GM06990 (cell line): ENCODE measurements around the gene NKAIN2.
"Not testable (repeated sequence)": the region's sequence is repeated elsewhere in the genome, so short reads cannot be mapped to it uniquely, and the experiment has no call there.

Experiments
- DNase-seq: peaks from one replicate; pipeline ENCODE4 v3.0.0-alpha.2; 2011; ENCODE audit not compliant: insufficient read length; ENCODE audit errors: extremely low read depth
- H3K27me3 ChIP-seq: replicated peaks from 2 replicates; pipeline ENCODE4 v1.6.0; 2011; ENCODE audit warnings: low read length; ENCODE audit not compliant: control insufficient read depth, insufficient read depth
- H3K36me3 ChIP-seq: 2 replicates; pipeline ENCODE4 v1.5.1; 2011; ENCODE audit warnings: low read length; ENCODE audit not compliant: control insufficient read depth, insufficient read depth
- H3K4me3 ChIP-seq: replicated peaks from 2 replicates; pipeline ENCODE4 v1.5.1; 2011; ENCODE audit warnings: low read depth, mild to moderate bottlenecking, control low read depth, low read length
- TF ChIP-seq, protein P1 (sequence below): IDR thresholded peaks from 2 replicates; pipeline ENCODE4 v1.5.1; 2011; ENCODE audit warnings: low read length, control low read depth, mild to moderate bottlenecking, inconsistent platforms; ENCODE audit not compliant: insufficient read depth, poor library complexity, severe bottlenecking

Gene NKAIN2

DNA sequence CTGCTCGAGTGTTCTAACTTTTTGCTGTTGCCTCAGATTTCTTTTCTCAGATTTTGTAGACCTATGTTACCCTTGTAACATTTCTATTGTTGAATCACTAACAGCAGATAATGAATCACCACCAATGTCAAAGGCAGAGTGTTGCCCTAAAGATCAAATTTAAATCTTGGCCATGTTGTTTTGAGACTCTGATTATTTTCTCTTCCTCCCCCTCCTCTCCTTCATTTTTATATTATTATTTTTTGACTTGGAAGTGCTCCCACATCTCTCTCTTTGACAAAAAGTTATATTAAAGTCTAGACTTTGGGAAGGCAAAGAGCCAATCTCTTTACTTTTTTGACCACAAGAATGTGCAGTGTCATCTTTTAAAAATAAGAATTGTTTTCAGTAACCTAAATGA lies 422.7 kb downstream of the NKAIN2 start:
- TF ChIP-seq, protein P1, sequence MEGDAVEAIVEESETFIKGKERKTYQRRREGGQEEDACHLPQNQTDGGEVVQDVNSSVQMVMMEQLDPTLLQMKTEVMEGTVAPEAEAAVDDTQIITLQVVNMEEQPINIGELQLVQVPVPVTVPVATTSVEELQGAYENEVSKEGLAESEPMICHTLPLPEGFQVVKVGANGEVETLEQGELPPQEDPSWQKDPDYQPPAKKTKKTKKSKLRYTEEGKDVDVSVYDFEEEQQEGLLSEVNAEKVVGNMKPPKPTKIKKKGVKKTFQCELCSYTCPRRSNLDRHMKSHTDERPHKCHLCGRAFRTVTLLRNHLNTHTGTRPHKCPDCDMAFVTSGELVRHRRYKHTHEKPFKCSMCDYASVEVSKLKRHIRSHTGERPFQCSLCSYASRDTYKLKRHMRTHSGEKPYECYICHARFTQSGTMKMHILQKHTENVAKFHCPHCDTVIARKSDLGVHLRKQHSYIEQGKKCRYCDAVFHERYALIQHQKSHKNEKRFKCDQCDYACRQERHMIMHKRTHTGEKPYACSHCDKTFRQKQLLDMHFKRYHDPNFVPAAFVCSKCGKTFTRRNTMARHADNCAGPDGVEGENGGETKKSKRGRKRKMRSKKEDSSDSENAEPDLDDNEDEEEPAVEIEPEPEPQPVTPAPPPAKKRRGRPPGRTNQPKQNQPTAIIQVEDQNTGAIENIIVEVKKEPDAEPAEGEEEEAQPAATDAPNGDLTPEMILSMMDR, result no peak
- H3K36me3 ChIP-seq, result no peaks in the 10 kb centered on the region
- DNase-seq, result no peak
- no peaks in the 10 kb centered on the region for H3K27me3 ChIP-seq
- no peak overlapping the region for H3K4me3 ChIP-seq

DNA sequence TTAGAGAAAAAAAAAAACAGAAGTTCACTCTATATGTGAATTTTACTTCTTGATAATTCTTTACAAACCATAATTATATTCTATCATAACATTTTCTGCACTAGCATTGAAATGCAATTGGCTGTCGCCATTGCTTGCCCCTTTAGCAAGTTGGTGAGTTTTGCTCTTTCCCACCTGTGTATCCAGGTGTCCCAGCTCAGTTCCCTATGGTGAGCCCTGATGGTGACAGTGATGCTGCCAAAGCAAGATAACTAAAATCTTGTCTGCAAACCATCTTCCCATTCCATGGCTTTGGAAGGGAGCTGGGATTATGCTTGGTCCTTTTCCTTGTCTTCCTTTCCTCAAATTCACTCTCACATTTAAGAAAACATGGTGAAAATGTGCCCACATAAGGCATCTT lies 429.6 kb downstream of the NKAIN2 start:
- no peak for DNase-seq

DNA sequence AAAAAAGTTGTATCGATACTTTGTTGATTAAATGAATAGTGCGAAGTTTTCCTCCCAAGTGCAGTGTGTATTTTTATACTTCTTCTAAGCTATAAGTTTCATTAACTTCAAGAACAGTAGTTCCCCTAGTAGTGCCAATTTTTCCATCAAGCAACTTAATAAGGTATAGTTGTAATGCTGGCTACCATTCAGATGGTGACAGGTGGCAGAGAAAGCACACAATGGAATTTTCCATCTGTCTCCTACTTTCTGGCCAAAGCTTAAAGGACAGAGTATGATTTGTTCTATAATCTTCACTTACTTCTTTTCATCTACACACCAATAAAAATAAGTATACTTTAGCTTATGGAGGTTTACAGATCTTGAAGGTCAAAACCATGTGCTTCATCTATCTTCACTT lies 431.1 kb downstream of the NKAIN2 start:
- no peaks in the 10 kb centered on the region for H3K36me3 ChIP-seq
- no peaks in the 10 kb centered on the region for H3K27me3 ChIP-seq
- H3K4me3 ChIP-seq, result no peak overlapping the region
- TF ChIP-seq, protein P1, result no peak
- DNase-seq, result no peak

More for the DNA sequence above, 429.6 kb downstream of the NKAIN2 start:
- Histone ChIP-seq H3K4me3 (no peak overlapping the region), H3K36me3 (no peaks in the 10 kb centered on the region), H3K27me3 (no peaks in the 10 kb centered on the region)
- TF ChIP-seq, protein P1, result no peak

DNA sequence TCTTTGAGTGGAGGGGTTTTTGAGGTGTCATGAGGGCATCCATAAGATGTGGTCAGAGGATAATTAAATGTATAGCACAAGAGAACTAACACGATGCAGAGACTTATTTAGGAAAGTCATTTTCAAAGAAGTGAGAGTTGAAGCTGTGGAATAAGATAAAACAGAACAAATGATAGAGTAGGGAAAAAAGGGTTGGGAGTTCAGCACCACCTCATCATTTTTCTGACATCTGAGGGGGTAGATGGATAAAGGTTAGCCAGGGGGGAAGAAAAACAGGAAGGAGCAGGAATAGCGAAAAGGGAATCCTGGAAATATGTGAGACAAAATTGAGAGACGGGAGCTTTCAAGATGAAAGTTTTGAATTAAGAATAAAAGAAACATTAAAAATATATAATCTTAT lies 434.2 kb downstream of the NKAIN2 start:
- no peaks in the 10 kb centered on the region for H3K36me3 ChIP-seq
- H3K4me3 ChIP-seq, result no peak overlapping the region
- no peak for DNase-seq
- TF ChIP-seq, protein P1, result no peak
- H3K27me3 ChIP-seq, result no peaks in the 10 kb centered on the region

DNA sequence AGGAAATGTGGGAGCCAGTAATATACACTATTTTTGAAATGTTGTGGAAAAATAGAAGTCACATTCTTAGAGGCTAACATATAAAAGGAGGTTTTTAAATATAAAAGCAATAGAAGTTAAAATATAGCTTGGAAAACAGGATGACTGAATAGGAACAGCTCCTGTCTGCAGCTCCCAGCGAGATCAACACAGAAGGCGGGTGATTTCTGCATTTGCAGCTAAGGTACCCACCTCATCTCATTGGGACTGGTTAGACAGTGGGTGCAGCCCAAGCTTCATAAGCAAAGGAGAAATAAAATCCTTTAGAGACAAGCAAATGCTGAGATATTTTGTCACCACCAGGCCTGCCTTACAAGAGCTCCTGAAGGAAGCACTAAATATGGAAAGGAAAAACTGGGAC lies 434.7 kb downstream of the NKAIN2 start:
- DNase-seq, H3K4me3 ChIP-seq, H3K27me3 ChIP-seq, H3K36me3 ChIP-seq: not testable (repeated sequence)

DNA sequence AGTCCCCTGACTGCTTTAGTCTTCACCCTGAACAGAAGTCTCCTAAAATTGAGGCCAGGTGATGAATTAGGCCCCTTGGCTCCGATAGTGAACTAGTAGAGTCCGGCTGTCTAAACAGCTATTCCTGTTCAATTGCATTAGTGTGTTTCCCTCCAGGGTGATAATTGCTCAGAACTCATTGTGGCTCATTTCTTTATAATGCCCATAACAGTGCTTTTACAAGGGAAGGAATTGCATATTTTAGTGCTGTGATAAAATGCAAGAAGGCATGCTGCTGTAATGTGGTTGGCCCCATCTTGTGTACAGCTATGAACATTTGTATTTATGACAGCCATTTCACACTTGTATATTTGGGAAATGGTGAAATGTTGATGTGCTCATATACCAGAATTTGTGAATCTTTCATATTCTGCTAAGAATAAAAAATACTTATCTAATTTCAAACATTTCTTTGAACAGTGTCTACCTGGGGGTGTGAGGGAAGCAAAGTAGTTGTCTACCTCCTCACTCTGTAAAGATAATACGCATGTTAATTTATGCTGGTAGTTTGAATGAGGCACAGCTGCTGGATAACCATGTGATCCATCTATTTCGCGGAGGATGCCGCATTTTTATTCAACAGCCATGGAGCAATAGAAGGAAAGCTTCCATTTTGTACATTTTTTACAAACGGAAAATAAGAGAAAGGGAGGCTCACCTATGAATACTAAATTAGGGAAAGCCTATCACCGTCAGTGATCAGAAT lies 451.4 kb downstream of the NKAIN2 start:
- Histone ChIP-seq H3K27me3 (no peaks in the 10 kb centered on the region), H3K4me3 (no peak overlapping the region), H3K36me3 (no peaks in the 10 kb centered on the region)
- no peak for DNase-seq
- TF ChIP-seq, protein P1, result no peak
